ENCODE data around the gene DOK1. TPM values are rescaled to one million over a fixed set of nuclear protein-coding genes. Genes with fewer than 3 reads are reported as not detected.

Gene DOK1
- total RNA-seq, 1 experiment from 2014 or later: 6.2 TPM

- intact Hi-C loops (cut with micrococcal nuclease; ENCODE audit: unreplicated experiment): no loop called here
- Histone ChIP-seq H3K4me1 (ENCODE audit: control insufficient read depth, insufficient read depth, low read length) (no peaks in the 10 kb centered on the region), H3K27me3 (ENCODE audit: control insufficient read depth, insufficient read depth, low read length) (no peaks in the 10 kb centered on the region), H3K36me3 (ENCODE audit: control insufficient read depth, insufficient read depth, low read length) (no peaks in the 10 kb centered on the region), H3K27ac (ENCODE audit: low read length) (no peak overlapping the region), H3K4me3 (ENCODE audit: low read depth in 2 of 2, low read length in 2 of 2) (no peak overlapping the region), H3K9me3 (ENCODE audit: control insufficient read depth, insufficient read depth, low read depth, low read length) (no peaks in the 10 kb centered on the region)
- in situ Hi-C loops (cut with HindIII; ENCODE audit: low pct_unique_long_range_greater_than_20kb, low sequenced_read_pairs): no loop called here
- CTCF ChIA-PET: interaction anchor here (0.6 kb wide), 2 partner anchors 66 to 474 kb away, joined by 3 to 4 read pairs; no protein-coding TSS in a partner anchor
- TF ChIP-seq POLR2AphosphoS5 (IDR thresholded peaks at IDR 0.05; ENCODE audit: low read depth, low read length): no peak
- no peak for TF ChIP-seq CTCF (IDR thresholded peaks at IDR 0.05)
- no peak for TF ChIP-seq TCF7L2 (IDR thresholded peaks at IDR 0.05; ENCODE audit: low read depth, low read length)
- TF ChIP-seq REST (IDR thresholded peaks at IDR 0.05; ENCODE audit: insufficient read depth in 1 of 2, low read depth in 2 of 2, low read length in 1 of 2): no peak
- TF ChIP-seq SIN3A (IDR thresholded peaks at IDR 0.05; ENCODE audit: borderline replicate concordance, insufficient read depth, low read depth, low read length): no peak
- ATAC-seq (no peak), DNase-seq (ENCODE audit: low read depth, low spot score) (no peak)
- no TSS peak for BruUV-seq (replicated peaks)
- POLR2A ChIA-PET: interaction anchor here (0.6 kb wide), 1 partner anchor 37 kb away, joined by 3 read pairs; no protein-coding TSS in a partner anchor
Measured at GRCh38 chr2:74576211-74576862, 21.8 kb downstream of the DOK1 start.

- no peak overlapping the region for H3K27ac ChIP-seq (ENCODE audit: low read length)
- no peaks in the 10 kb centered on the region for H3K36me3 ChIP-seq (ENCODE audit: control insufficient read depth, insufficient read depth, low read length)
- ATAC-seq (no peak), DNase-seq (ENCODE audit: low read depth, low spot score) (no peak)
- CTCF ChIA-PET: interaction anchor here (0.6 kb wide), 1 partner anchor 66 kb away, joined by 4 read pairs; no protein-coding TSS in a partner anchor
- POLR2A ChIA-PET: interaction anchor here (0.5 kb wide), 1 partner anchor 35 kb away, joined by 6 read pairs; no protein-coding TSS in a partner anchor
- intact Hi-C loops (cut with micrococcal nuclease; ENCODE audit: unreplicated experiment) (no loop called here), in situ Hi-C loops (cut with HindIII; ENCODE audit: low pct_unique_long_range_greater_than_20kb, low sequenced_read_pairs) (no loop called here)
- no peaks in the 10 kb centered on the region for H3K4me1 ChIP-seq (ENCODE audit: control insufficient read depth, insufficient read depth, low read length)
- no peaks in the 10 kb centered on the region for H3K9me3 ChIP-seq (ENCODE audit: control insufficient read depth, insufficient read depth, low read depth, low read length)
- no peaks in the 10 kb centered on the region for H3K27me3 ChIP-seq (ENCODE audit: control insufficient read depth, insufficient read depth, low read length)
- no TSS peak for BruUV-seq (replicated peaks)
- no peak for TF ChIP-seq POLR2AphosphoS5 (IDR thresholded peaks at IDR 0.05; ENCODE audit: low read depth, low read length)
- no peak for TF ChIP-seq SIN3A (IDR thresholded peaks at IDR 0.05; ENCODE audit: borderline replicate concordance, insufficient read depth, low read depth, low read length)
- no peak for TF ChIP-seq CTCF (IDR thresholded peaks at IDR 0.05)
- no peak for TF ChIP-seq REST (IDR thresholded peaks at IDR 0.05; ENCODE audit: insufficient read depth in 1 of 2, low read depth in 2 of 2, low read length in 1 of 2)
- TF ChIP-seq TCF7L2 (IDR thresholded peaks at IDR 0.05; ENCODE audit: low read depth, low read length): no peak
- H3K4me3 ChIP-seq (ENCODE audit: low read depth in 2 of 2, low read length in 2 of 2): no peak overlapping the region
Measured at GRCh38 chr2:74576863-74577229, 22.3 kb downstream of the DOK1 start.

Data from Panc1 (cell line).